DND-41 (cell line): ENCODE measurements around the gene TNNI3K.

ENCODE experiments used
- EZH2 ChIP-seq: IDR thresholded peaks from 3 replicates; pipeline ENCODE4 v1.6.1; 2012; ENCODE audit warnings: borderline replicate concordance, low read depth, mild to moderate bottlenecking, moderate library complexity, low read length, inconsistent platforms; ENCODE audit not compliant: severe bottlenecking
- TF ChIP-seq, protein P1 (sequence below): IDR thresholded peaks from 2 replicates; pipeline ENCODE4 v1.5.1; 2012; ENCODE audit warnings: borderline replicate concordance, low read length, moderate library complexity, mild to moderate bottlenecking; ENCODE audit not compliant: poor library complexity, severe bottlenecking; ENCODE audit errors: extremely low read depth

DNA sequence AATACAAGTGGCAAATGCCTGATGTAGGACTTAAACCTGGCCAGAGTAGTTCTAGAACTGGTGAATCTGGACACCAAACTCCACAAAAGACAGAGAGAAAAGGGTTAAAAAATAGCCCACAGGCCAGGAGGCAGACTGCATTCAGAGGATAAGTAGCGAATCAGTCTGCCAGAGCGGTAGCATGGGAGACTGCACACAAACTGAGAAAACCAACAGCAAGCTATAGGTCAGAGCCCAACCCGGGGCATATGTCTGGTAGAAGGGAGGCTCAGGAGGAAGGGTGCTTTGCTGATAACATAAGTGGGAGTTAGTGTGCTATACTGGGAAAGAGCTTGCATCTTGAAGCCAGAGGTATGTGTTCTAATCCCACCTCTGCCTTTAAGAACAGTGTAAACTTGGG lies 273.3 kb downstream of the TNNI3K start:
- TF ChIP-seq, protein P1, sequence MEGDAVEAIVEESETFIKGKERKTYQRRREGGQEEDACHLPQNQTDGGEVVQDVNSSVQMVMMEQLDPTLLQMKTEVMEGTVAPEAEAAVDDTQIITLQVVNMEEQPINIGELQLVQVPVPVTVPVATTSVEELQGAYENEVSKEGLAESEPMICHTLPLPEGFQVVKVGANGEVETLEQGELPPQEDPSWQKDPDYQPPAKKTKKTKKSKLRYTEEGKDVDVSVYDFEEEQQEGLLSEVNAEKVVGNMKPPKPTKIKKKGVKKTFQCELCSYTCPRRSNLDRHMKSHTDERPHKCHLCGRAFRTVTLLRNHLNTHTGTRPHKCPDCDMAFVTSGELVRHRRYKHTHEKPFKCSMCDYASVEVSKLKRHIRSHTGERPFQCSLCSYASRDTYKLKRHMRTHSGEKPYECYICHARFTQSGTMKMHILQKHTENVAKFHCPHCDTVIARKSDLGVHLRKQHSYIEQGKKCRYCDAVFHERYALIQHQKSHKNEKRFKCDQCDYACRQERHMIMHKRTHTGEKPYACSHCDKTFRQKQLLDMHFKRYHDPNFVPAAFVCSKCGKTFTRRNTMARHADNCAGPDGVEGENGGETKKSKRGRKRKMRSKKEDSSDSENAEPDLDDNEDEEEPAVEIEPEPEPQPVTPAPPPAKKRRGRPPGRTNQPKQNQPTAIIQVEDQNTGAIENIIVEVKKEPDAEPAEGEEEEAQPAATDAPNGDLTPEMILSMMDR, result no peak
- TF ChIP-seq EZH2, result no peak
